Activated CD4-positive, alpha-beta memory T cell treated with anti-CD3 and anti-CD28 coated beads for 36 hours (primary cell): ENCODE results near the gene SERPINB6. TPM values are rescaled to one million over a fixed set of nuclear protein-coding genes. Genes with fewer than 3 reads are reported as not detected.
A peak's percentile ranks its signal among the peaks of the same experiment; 100 is the strongest.
"Not testable (repeated sequence)": the region's sequence is repeated elsewhere in the genome, so short reads cannot be mapped to it uniquely, and the experiment has no call there.

Experiments
- CTCF ChIA-PET: fragments of 350-600 bp; sonication (Branson Sonifier 250); formaldehyde crosslinking; loops from one replicate; lab custom pipeline; 2021; ENCODE audit warnings: antibody characterized with exemption, inconsistent platforms; lab: Charles Lee
- POLR2A ChIA-PET: fragments of 350-600 bp; sonication (Branson Sonifier 250); formaldehyde crosslinking; loops from one replicate; lab custom pipeline; 2021; ENCODE audit warnings: antibody characterized with exemption; lab: Charles Lee
- DNase-seq: peaks from one replicate; pipeline ENCODE4 v3.0.0-alpha.2; 2020
- H3K27ac Mint-ChIP-seq: one replicate; pipeline ENCODE4 v1.8.0; 2021; ENCODE audit warnings: mixed read lengths
- H3K27me3 Mint-ChIP-seq: one replicate; pipeline ENCODE4 v1.8.0; 2021; ENCODE audit warnings: mixed read lengths
- H3K36me3 Mint-ChIP-seq: one replicate; pipeline ENCODE4 v1.8.0; 2021; ENCODE audit warnings: mixed read lengths
- H3K4me1 Mint-ChIP-seq: one replicate; pipeline ENCODE4 v1.8.0; 2021; ENCODE audit warnings: low read depth, mixed read lengths
- H3K4me3 Mint-ChIP-seq: one replicate; pipeline ENCODE4 v1.8.0; 2021; ENCODE audit warnings: mild to moderate bottlenecking, mixed read lengths
- H3K9me3 Mint-ChIP-seq: one replicate; pipeline ENCODE4 v1.8.0; 2021; ENCODE audit warnings: mixed read lengths
- intact Hi-C: fragments of 100-400 bp; cut with micrococcal nuclease; formaldehyde crosslinking; loops from one replicate; pipeline ENCODE4 v1.15.1; 2023
- total RNA-seq, 2 experiments: library from RNA; stranded (reverse); gene quantifications; one replicate each; pipeline ENCODE4 v1.2.3, GENCODE V29; 2021

The SERPINB6 gene
- total RNA-seq, 2 experiments from 2014 or later = 59.0 to 64.7 TPM

DNA sequence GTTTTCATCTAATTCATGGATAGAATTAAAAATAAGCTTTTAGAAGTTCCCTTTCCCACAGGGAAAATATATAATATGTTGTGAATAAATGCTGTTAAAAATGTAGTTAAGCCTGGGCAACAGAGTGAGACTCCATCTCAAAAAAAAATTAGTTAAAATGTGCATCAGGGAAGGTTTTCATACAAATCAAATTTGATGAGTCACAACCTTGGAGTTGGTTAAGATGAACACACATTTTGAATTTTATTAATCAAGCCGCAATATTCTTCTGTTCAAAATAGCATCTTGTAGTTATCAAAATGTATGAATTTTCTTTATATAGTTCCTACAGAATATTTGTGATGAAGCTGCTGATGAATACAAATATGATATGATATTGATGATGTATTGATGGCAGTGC is 37.3 kb downstream of the SERPINB6 start:
- H3K27me3 Mint-ChIP-seq = no peaks in the 10 kb centered on the region
- DNase-seq = no peak
- peaks cover 23% of the 10 kb centered on the region for H3K36me3 Mint-ChIP-seq
- CTCF ChIA-PET = interaction anchor here (0.7 to 4.7 kb wide), 13 partner anchors 14 to 184 kb away, joined by 3 to 40 read pairs (median 6); partner anchors contain the start of gene SERPINB9
- H3K4me1 Mint-ChIP-seq = peaks cover 42% of the 10 kb centered on the region
- POLR2A ChIA-PET = interaction anchor here (2.9 kb wide), 1 partner anchor 88 kb away, joined by 13 read pairs; no protein-coding TSS in a partner anchor
- H3K27ac Mint-ChIP-seq = no peak overlapping the region
- peaks cover 27% of the 10 kb centered on the region for H3K9me3 Mint-ChIP-seq
- no peak overlapping the region for H3K4me3 Mint-ChIP-seq
- intact Hi-C loops = no loop called here

DNA sequence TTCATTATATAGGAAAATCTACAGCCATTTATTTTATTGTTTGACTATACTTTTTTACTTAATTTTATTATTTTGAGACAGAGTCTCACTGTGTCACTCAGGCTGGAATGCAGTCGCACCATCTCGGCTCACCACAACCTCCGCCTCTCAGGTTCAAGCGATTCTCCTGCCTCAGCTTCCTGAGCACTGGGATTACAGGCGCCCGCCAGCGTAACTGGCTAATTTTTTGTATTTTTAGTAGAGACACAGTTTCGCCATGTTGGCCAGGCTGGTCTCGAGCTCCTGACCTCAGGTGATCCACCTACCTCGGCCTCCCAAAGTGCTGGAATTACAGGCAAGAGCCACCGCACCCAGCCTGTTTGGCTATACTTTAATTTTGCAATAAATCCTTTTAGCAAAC is 38.5 kb downstream of the SERPINB6 start:
- intact Hi-C loops = loop anchor here (1.0 kb wide), 2 partner anchors 87 to 142 kb away; no protein-coding TSS in a partner anchor
- not testable (repeated sequence) for DNase-seq, H3K4me3 Mint-ChIP-seq, H3K27ac Mint-ChIP-seq, H3K27me3 Mint-ChIP-seq
- ChIA-PET CTCF (interaction anchor here (0.6 to 5.1 kb wide), 28 partner anchors 8 to 195 kb away, joined by 3 to 109 read pairs (median 4); partner anchors contain the start of genes NQO2, SERPINB1, SERPINB9 and WRNIP1), POLR2A (interaction anchor here (1.4 to 2.9 kb wide), 2 partner anchors 56 to 87 kb away, joined by 4 to 13 read pairs; no protein-coding TSS in a partner anchor)
- peaks cover 32% of the 10 kb centered on the region for H3K4me1 Mint-ChIP-seq
- peaks cover 27% of the 10 kb centered on the region for H3K9me3 Mint-ChIP-seq
- H3K36me3 Mint-ChIP-seq = peaks cover 14% of the 10 kb centered on the region

DNA sequence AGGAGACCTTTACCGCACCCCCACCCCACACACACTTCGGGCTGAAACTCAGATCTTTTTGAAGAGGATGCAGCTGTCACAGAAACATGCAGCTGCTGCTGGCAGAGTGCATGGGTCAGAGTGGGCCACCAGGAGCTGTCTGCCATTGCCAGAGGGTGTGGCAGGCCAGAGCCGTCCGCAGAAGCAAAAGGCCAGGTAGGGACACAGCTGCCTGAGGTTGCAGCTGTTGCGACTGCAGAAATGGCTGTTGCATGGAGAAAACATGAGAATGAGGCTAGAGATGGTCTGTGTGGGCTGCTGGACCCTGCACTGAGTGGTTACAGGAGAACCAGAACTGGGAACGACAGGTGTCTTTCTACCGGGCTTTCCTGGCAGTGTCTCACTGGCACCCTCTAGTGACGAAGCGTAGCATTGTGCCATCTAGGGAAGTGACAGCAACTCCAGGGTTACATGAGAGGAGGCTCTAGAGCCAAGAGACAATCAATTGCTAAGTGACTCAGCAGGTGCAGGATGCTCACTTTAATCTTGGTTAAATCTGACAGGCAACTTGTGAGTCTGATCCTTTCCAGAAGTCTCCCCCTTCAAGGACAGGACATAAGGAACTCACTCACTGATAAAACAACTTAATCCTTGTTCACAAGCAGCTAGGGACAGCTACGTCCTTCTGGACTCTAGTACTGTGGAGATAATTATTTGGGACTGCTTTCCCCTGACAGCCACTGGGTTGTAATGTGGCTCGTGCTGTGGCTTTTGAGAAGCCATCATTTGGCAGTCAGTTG is 39.2 kb downstream of the SERPINB6 start:
- Mint-ChIP-seq H3K4me1 (peaks cover 26% of the 10 kb centered on the region), H3K9me3 (peaks cover 25% of the 10 kb centered on the region), H3K36me3 (peaks cover 11% of the 10 kb centered on the region), H3K27ac (peak overlapping the region; percentile 77), H3K27me3 (no peaks in the 10 kb centered on the region), H3K4me3 (peak overlapping the region; percentile 28)
- DNase-seq = peak; percentile 93
- intact Hi-C loops = loop anchor here (1.0 kb wide), 2 partner anchors 86 to 141 kb away; no protein-coding TSS in a partner anchor
- CTCF ChIA-PET = interaction anchor here (0.6 to 5.1 kb wide), 33 partner anchors 9 to 194 kb away, joined by 3 to 109 read pairs (median 5); partner anchors contain the start of genes MYLK4, NQO2, SERPINB1 and SERPINB9
- POLR2A ChIA-PET = interaction anchor here (0.8 to 2.9 kb wide), 5 partner anchors 57 to 154 kb away, joined by 3 to 13 read pairs (median 4); partner anchors contain the start of gene SERPINB1

GRCh38 chr6:2931055-2931454 is 40.3 kb downstream of the SERPINB6 start:
- ChIA-PET CTCF (interaction anchor here (0.9 to 5.1 kb wide), 20 partner anchors 8 to 193 kb away, joined by 3 to 109 read pairs (median 6); partner anchors contain the start of genes MYLK4 and SERPINB1), POLR2A (interaction anchor here (0.8 to 2.9 kb wide), 4 partner anchors 72 to 153 kb away, joined by 3 to 13 read pairs (median 4); partner anchors contain the start of gene SERPINB1)
- Mint-ChIP-seq H3K36me3 (peaks cover 2% of the 10 kb centered on the region), H3K27me3 (no peaks in the 10 kb centered on the region), H3K4me1 (peaks cover 15% of the 10 kb centered on the region), H3K4me3 (no peak overlapping the region), H3K27ac (no peak overlapping the region), H3K9me3 (peaks cover 17% of the 10 kb centered on the region)
- intact Hi-C loops = no loop called here
- DNase-seq = no peak

- CTCF ChIA-PET = interaction anchor here (1.3 to 1.6 kb wide), 2 partner anchors 16 to 82 kb away, joined by 3 to 6 read pairs; no protein-coding TSS in a partner anchor
- Mint-ChIP-seq H3K4me1 (peaks cover 13% of the 10 kb centered on the region), H3K9me3 (peaks cover 15% of the 10 kb centered on the region)
- intact Hi-C loops, H3K4me3 Mint-ChIP-seq, POLR2A ChIA-PET, H3K27me3 Mint-ChIP-seq, DNase-seq, H3K36me3 Mint-ChIP-seq, H3K27ac Mint-ChIP-seq: not testable (repeated sequence)
Measured at GRCh38 chr6:2927931-2928330, 43.4 kb downstream of the SERPINB6 start.

DNA sequence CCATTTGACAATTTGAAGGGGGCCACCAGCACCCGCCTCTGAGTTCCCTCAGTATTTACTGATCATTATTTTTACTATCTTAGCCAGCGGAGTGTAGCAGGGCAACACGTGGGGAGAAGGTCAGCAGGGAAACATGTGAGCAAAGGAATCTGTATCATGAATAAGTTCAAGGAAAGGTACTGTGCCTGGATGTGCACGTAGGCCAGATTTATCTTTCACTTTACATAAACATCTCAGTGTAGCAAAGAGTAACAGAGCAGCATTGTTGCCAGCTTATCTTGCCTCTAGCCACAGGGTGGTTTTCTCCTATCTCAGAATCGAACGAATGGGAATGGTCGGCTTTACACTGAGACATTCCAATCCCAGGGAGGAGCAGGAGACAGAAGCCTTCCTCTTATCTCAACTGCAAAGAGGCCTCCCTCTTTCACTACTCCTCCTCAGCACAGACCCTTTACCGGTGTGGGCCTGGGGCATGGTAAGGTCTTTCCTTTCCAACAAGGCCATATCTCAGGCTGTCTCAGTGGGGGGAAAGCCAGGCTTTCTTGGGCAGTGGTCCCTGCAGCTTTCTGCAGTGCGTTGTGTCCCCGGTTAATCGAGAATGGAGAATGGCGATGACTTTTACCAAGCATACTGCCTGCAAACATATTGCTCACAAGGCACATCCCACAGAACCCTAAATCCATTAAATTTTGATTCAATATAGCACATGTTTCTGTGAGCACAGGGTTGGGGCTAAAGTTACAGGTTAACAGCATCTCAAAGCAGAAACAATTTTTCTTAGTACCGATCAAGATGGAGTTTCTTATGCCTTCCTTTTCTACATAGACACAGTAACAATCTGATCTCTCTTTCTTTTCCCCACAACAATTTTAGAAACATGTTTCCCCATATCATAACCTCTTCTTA is 45.3 kb downstream of the SERPINB6 start:
- CTCF ChIA-PET = interaction anchor here (1.0 to 1.6 kb wide), 4 partner anchors 15 to 84 kb away, joined by 3 to 6 read pairs (median 5); partner anchors contain the start of gene SERPINB1
- peaks cover 15% of the 10 kb centered on the region for H3K9me3 Mint-ChIP-seq
- DNase-seq, H3K36me3 Mint-ChIP-seq, H3K27me3 Mint-ChIP-seq, intact Hi-C loops, H3K4me3 Mint-ChIP-seq, H3K4me1 Mint-ChIP-seq, H3K27ac Mint-ChIP-seq: not testable (repeated sequence)
- POLR2A ChIA-PET = interaction anchor here (0.6 kb wide), 1 partner anchor 40 kb away, joined by 3 read pairs; no protein-coding TSS in a partner anchor

DNA sequence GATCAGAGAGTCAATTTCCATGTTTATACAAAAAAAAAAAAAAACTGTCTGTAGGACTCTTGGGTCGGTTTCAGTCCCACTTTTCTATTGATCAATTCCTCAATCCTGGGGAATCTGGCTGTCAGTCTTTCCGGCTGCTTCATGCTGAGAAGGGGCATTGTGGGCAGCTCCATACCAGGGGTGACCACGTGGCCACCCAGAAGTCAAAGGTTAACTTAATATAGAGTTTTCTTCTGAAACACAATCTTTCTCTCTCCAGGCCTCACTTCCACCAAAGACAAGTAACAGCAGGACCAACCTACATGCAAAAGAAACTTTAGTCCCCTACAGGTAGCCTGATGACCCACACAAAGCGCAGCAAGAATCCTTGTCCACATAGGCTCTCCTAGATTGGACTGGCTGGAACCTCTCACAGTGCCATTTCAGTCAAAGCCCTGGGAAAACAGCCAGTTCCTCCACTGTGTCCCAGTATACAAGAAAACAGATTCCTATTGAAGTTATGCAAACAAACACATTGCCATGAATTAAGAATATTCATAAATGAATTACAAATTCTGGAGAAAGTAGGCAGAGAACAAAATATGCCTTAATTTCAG is 49.7 kb downstream of the SERPINB6 start:
- no peak overlapping the region for H3K27ac Mint-ChIP-seq
- H3K9me3 Mint-ChIP-seq = no peaks in the 10 kb centered on the region
- H3K4me3 Mint-ChIP-seq = no peak overlapping the region
- DNase-seq = no peak
- intact Hi-C loops = no loop called here
- no peaks in the 10 kb centered on the region for H3K27me3 Mint-ChIP-seq
- H3K36me3 Mint-ChIP-seq = no peaks in the 10 kb centered on the region
- ChIA-PET POLR2A (interaction anchor here (1.3 kb wide), 1 partner anchor 18 kb away, joined by 3 read pairs; the partner anchor contains the start of gene SERPINB9), CTCF (interaction anchor here (1.7 to 2.5 kb wide), 2 partner anchors 10 to 11 kb away, joined by 3 to 14 read pairs; no protein-coding TSS in a partner anchor)
- peaks cover 18% of the 10 kb centered on the region for H3K4me1 Mint-ChIP-seq

GRCh38 chr6:2920671-2921112 is 50.7 kb downstream of the SERPINB6 start:
- Mint-ChIP-seq H3K36me3 (no peaks in the 10 kb centered on the region), H3K4me3 (no peak overlapping the region), H3K27ac (no peak overlapping the region), H3K9me3 (no peaks in the 10 kb centered on the region), H3K27me3 (no peaks in the 10 kb centered on the region), H3K4me1 (peaks cover 18% of the 10 kb centered on the region)
- no peak for DNase-seq
- ChIA-PET POLR2A (interaction anchor here (1.3 kb wide), 1 partner anchor 17 kb away, joined by 3 read pairs; the partner anchor contains the start of gene SERPINB9), CTCF (no interaction called here)
- intact Hi-C loops = no loop called here

DNA sequence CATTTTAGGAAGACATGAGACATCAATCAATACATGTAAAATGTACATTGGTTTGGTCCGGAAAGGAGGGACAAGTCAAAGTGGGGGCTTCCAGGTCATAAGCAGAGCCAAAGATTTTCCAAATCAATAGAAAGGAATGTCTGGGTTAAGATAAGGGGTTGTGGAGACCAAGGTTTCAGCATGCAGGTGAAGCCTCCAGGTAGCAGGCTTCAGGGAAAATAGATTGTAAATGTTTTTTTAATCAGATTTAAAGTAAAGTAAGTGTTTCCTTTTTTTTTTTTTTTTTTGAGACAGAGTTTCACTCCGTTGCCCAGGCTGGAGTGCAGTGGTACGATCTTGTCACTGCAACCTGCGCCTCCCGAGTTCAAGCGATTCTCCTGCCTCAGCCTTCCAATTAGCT is 51.5 kb downstream of the SERPINB6 start:
- intact Hi-C loops = no loop called here
- Mint-ChIP-seq H3K36me3 (no peaks in the 10 kb centered on the region), H3K9me3 (no peaks in the 10 kb centered on the region), H3K4me3 (no peak overlapping the region), H3K4me1 (peaks cover 18% of the 10 kb centered on the region), H3K27me3 (no peaks in the 10 kb centered on the region), H3K27ac (no peak overlapping the region)
- ChIA-PET CTCF (interaction anchor here (1.4 kb wide), 1 partner anchor 14 kb away, joined by 3 read pairs; no protein-coding TSS in a partner anchor), POLR2A (no interaction called here)
- no peak for DNase-seq

- Mint-ChIP-seq H3K27ac (peak overlapping the region; percentile 52), H3K4me3 (no peak overlapping the region), H3K4me1 (peaks cover 16% of the 10 kb centered on the region), H3K27me3 (no peaks in the 10 kb centered on the region), H3K9me3 (no peaks in the 10 kb centered on the region), H3K36me3 (no peaks in the 10 kb centered on the region)
- ChIA-PET POLR2A (interaction anchor here (0.6 kb wide), 1 partner anchor 17 kb away, joined by 5 read pairs; no protein-coding TSS in a partner anchor), CTCF (interaction anchor here (1.4 kb wide), 1 partner anchor 15 kb away, joined by 3 read pairs; no protein-coding TSS in a partner anchor)
- DNase-seq = no peak
- intact Hi-C loops = no loop called here
Measured at GRCh38 chr6:2919401-2919800, 52.0 kb downstream of the SERPINB6 start.
